ENCODE results near the gene DSG3. TPM values are rescaled to one million over a fixed set of nuclear protein-coding genes. Genes with fewer than 3 reads are reported as not detected.

Gene DSG3
- total RNA-seq, 1 experiment from 2014 or later: 0.04 TPM

GRCh38 chr18:31402026-31402373 is 45.5 kb upstream of the DSG3 start:
- H3K79me2 ChIP-seq (ENCODE audit: insufficient read depth, low read length): no peaks in the 10 kb centered on the region
- no peaks in the 10 kb centered on the region for H4K20me1 ChIP-seq (ENCODE audit: control insufficient read depth, insufficient read depth, insufficient read length)
- no peak overlapping the region for H3K4me2 ChIP-seq (ENCODE audit: insufficient read depth, insufficient read length, low read length)
- no peak for DNase-seq
- no peaks in the 10 kb centered on the region for H3K4me1 ChIP-seq (ENCODE audit: insufficient read depth, low read length)
- Mint-ChIP-seq H3K9me3 (no peaks in the 10 kb centered on the region), H3K27me3 (ENCODE audit: low read depth) (no peaks in the 10 kb centered on the region), H3K36me3 (ENCODE audit: insufficient read depth in 1 of 3, low read depth in 3 of 3) (no peaks in the 10 kb centered on the region), H3K4me3 (no peak overlapping the region), H3K27ac (no peak overlapping the region), H3K4me1 (no peaks in the 10 kb centered on the region)
- H4K91ac ChIP-seq (ENCODE audit: insufficient read length, low read depth, low read length): no peak overlapping the region
- H2AK5ac ChIP-seq (ENCODE audit: insufficient read length, low read length): no peak overlapping the region
- no peaks in the 10 kb centered on the region for H3K23me2 ChIP-seq (ENCODE audit: insufficient read length, low read depth, low read length, poor library complexity, severe bottlenecking)
- H4K5ac ChIP-seq (ENCODE audit: insufficient read length, low read depth, low read length): no peak overlapping the region
- no peak overlapping the region for H3K14ac ChIP-seq (ENCODE audit: insufficient read depth, low read length)
- H2BK15ac ChIP-seq (ENCODE audit: low read depth, low read length): no peak overlapping the region
- H3K9ac ChIP-seq (ENCODE audit: extremely low read depth, insufficient read length, low read length): no peak overlapping the region
- no peak overlapping the region for H2BK120ac ChIP-seq (ENCODE audit: low read depth, low read length, poor library complexity, severe bottlenecking)
- no peak overlapping the region for H2BK20ac ChIP-seq (ENCODE audit: low read depth, low read length, poor library complexity, severe bottlenecking)
- no peak overlapping the region for H3K23ac ChIP-seq (ENCODE audit: insufficient read length, low read depth, low read length)
- H3K18ac ChIP-seq (ENCODE audit: insufficient read length, low read depth, low read length): no peak overlapping the region
- H2AFZ ChIP-seq (ENCODE audit: low read length): no peak overlapping the region
- no peak overlapping the region for H2BK5ac ChIP-seq (ENCODE audit: insufficient read length, low read length)
- no peak overlapping the region for H2BK12ac ChIP-seq (ENCODE audit: insufficient read length, low read depth, low read length)
- H4K8ac ChIP-seq (replicated peaks; ENCODE audit: insufficient read length, low read depth, low read length): no peak overlapping the region
- no peak for TF ChIP-seq CTCF (conservative IDR thresholded peaks at IDR 0.05)
- no peak overlapping the region for H3K4ac ChIP-seq (ENCODE audit: low read depth, low read length)
- H3K9me3 ChIP-seq (ENCODE audit: control insufficient read depth, low read depth, low read length): no peaks in the 10 kb centered on the region
- H3K56ac ChIP-seq (ENCODE audit: insufficient read length, low read depth, low read length): no peak overlapping the region
- H3T11ph ChIP-seq (ENCODE audit: low read length): no peak overlapping the region
- H3K27me3 ChIP-seq (ENCODE audit: insufficient read depth, low read length): no peaks in the 10 kb centered on the region
- H3K27ac ChIP-seq (ENCODE audit: insufficient read length, low read depth, low read length): no peak overlapping the region
- no peaks in the 10 kb centered on the region for H3K79me1 ChIP-seq (ENCODE audit: insufficient read depth, low read depth, low read length, poor library complexity, severe bottlenecking)
